Measurements from ENCODE around the gene MAS1. TPM values are rescaled to one million over a fixed set of nuclear protein-coding genes. Genes with fewer than 3 reads are reported as not detected.

The MAS1 gene
- total RNA-seq, 1 experiment from 2014 or later: not detected

DNA sequence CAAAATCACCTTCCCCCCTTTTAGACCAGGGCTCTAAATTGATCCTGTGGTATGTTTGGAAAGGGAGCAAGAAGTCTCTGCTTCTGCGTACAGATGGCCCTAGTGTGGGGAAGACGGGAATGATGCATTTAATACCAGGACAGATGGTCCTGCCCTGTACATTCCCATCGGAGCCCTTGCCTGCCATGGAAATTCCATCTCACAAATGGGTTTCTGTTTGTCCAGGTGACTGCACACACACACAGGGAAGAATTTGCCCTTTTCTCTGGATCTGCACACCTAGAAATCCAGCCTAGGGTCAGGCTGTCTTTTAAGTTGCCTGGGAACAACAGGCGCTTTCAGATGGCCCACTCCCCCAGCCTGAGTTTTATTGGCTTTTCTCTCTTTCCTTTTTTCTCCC lies 1.3 kb downstream of the MAS1 start:
- H3K9me3 Mint-ChIP-seq (ENCODE audit: unreplicated experiment): no peaks in the 10 kb centered on the region
- no peak overlapping the region for H3K4me3 ChIP-seq (ENCODE audit: low read depth, low read length)
- no TSS peak for BruUV-seq (replicated peaks)
- no peaks in the 10 kb centered on the region for H3K27me3 ChIP-seq (replicated peaks; ENCODE audit: control insufficient read depth, insufficient read depth, low read length)
- peaks cover 9% of the 10 kb centered on the region; the same call in 1 of the 2 replicates for H3K4me1 ChIP-seq
- H3K4me1 Mint-ChIP-seq (ENCODE audit: low read depth, unreplicated experiment): peaks cover 11% of the 10 kb centered on the region
- TF ChIP-seq, protein P1, sequence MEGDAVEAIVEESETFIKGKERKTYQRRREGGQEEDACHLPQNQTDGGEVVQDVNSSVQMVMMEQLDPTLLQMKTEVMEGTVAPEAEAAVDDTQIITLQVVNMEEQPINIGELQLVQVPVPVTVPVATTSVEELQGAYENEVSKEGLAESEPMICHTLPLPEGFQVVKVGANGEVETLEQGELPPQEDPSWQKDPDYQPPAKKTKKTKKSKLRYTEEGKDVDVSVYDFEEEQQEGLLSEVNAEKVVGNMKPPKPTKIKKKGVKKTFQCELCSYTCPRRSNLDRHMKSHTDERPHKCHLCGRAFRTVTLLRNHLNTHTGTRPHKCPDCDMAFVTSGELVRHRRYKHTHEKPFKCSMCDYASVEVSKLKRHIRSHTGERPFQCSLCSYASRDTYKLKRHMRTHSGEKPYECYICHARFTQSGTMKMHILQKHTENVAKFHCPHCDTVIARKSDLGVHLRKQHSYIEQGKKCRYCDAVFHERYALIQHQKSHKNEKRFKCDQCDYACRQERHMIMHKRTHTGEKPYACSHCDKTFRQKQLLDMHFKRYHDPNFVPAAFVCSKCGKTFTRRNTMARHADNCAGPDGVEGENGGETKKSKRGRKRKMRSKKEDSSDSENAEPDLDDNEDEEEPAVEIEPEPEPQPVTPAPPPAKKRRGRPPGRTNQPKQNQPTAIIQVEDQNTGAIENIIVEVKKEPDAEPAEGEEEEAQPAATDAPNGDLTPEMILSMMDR (IDR thresholded peaks at IDR 0.05; ENCODE audit: insufficient read depth in 1 of 2, low read depth in 1 of 2, low read length in 1 of 2, severe bottlenecking in 1 of 2, unreplicated experiment in 1 of 2): no peak
- CTCF ChIA-PET: no interaction called here
- POLR2A ChIA-PET: no interaction called here
- H3K4me3 Mint-ChIP-seq (ENCODE audit: unreplicated experiment): no peak overlapping the region
- no peaks in the 10 kb centered on the region for H3K36me3 Mint-ChIP-seq (ENCODE audit: insufficient read depth, unreplicated experiment)
- peaks cover 3% of the 10 kb centered on the region; the same call in 1 of the 2 replicates for H3K9me3 ChIP-seq
- H3K27me3 Mint-ChIP-seq (ENCODE audit: insufficient read depth, unreplicated experiment): peaks cover 21% of the 10 kb centered on the region
- intact Hi-C loops (cut with micrococcal nuclease; ENCODE audit: unreplicated experiment): no loop called here
- DNase-seq: no peak
- H3K27ac Mint-ChIP-seq (ENCODE audit: unreplicated experiment): no peak overlapping the region
- no peaks in the 10 kb centered on the region for H3K36me3 ChIP-seq (ENCODE audit: control insufficient read depth, insufficient read depth, low read length)

DNA sequence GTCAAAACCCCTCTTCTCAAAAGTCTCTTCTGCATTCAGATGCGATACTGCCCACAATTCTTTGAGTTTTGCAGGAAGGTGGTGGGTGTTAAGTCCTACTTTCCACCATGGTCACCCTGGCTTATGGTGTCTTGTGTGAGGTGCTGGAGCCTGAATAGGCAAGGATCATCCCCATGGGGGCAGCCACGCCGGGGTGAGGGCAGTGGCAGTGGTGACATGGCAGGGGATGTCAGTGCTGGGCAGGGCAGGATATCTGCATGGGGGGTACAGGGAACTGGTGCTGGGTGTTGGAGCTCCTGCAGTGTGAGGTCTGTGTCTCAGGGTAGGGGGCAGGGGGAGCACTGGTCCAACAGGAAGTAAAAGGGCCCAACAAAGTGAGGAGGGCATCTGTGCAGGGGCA lies 2.3 kb downstream of the MAS1 start:
- Mint-ChIP-seq H3K9me3 (ENCODE audit: unreplicated experiment) (no peaks in the 10 kb centered on the region), H3K27ac (ENCODE audit: unreplicated experiment) (no peak overlapping the region), H3K4me1 (ENCODE audit: low read depth, unreplicated experiment) (peaks cover 3% of the 10 kb centered on the region), H3K27me3 (ENCODE audit: insufficient read depth, unreplicated experiment) (peaks cover 19% of the 10 kb centered on the region), H3K4me3 (ENCODE audit: unreplicated experiment) (no peak overlapping the region), H3K36me3 (ENCODE audit: insufficient read depth, unreplicated experiment) (no peaks in the 10 kb centered on the region)
- H3K27me3 ChIP-seq (replicated peaks; ENCODE audit: control insufficient read depth, insufficient read depth, low read length): no peaks in the 10 kb centered on the region
- TF ChIP-seq, protein P1 (IDR thresholded peaks at IDR 0.05; ENCODE audit: insufficient read depth in 1 of 2, low read depth in 1 of 2, low read length in 1 of 2, severe bottlenecking in 1 of 2, unreplicated experiment in 1 of 2): no peak
- peaks cover 3% of the 10 kb centered on the region; the same call in 1 of the 2 replicates for H3K4me1 ChIP-seq
- H3K4me3 ChIP-seq (ENCODE audit: low read depth, low read length): no peak overlapping the region
- BruUV-seq (replicated peaks): no TSS peak
- intact Hi-C loops (cut with micrococcal nuclease; ENCODE audit: unreplicated experiment): no loop called here
- CTCF ChIA-PET: no interaction called here
- H3K9me3 ChIP-seq: peaks cover 3% of the 10 kb centered on the region; the same call in 1 of the 2 replicates
- H3K36me3 ChIP-seq (ENCODE audit: control insufficient read depth, insufficient read depth, low read length): no peaks in the 10 kb centered on the region
- no peak for DNase-seq
- POLR2A ChIA-PET: no interaction called here

DNA sequence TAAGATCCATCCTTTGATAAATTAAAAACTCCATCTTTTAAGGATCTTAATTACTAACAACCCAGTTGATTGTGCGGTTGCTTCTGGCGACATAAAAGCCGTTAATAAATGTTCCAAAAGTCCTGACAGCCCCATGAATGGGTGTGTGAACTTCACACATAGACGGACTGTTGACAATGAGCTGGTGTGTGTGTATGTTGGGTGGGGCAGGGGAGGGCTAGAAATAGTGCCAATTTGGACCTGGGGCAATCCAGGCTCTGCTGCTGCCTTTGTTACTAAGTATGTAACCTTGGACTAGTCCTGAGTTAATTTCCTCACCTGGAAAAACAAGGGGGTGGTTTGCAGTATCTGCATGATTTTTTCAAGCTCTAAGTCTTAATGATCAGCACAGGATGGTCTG lies 4.2 kb downstream of the MAS1 start:
- no peak for DNase-seq
- H3K36me3 Mint-ChIP-seq (ENCODE audit: insufficient read depth, unreplicated experiment): no peaks in the 10 kb centered on the region
- POLR2A ChIA-PET: no interaction called here
- Histone ChIP-seq H3K27me3 (replicated peaks; ENCODE audit: control insufficient read depth, insufficient read depth, low read length) (no peaks in the 10 kb centered on the region), H3K4me3 (ENCODE audit: low read depth, low read length) (no peak overlapping the region), H3K36me3 (ENCODE audit: control insufficient read depth, insufficient read depth, low read length) (no peaks in the 10 kb centered on the region), H3K4me1 (no peaks in the 10 kb centered on the region), H3K9me3 (peaks cover 3% of the 10 kb centered on the region; the same call in 1 of the 2 replicates)
- no peaks in the 10 kb centered on the region for H3K9me3 Mint-ChIP-seq (ENCODE audit: unreplicated experiment)
- no TSS peak for BruUV-seq (replicated peaks)
- intact Hi-C loops (cut with micrococcal nuclease; ENCODE audit: unreplicated experiment): no loop called here
- H3K27me3 Mint-ChIP-seq (ENCODE audit: insufficient read depth, unreplicated experiment): peaks cover 21% of the 10 kb centered on the region
- no peaks in the 10 kb centered on the region for H3K4me1 Mint-ChIP-seq (ENCODE audit: low read depth, unreplicated experiment)
- TF ChIP-seq, protein P1 (IDR thresholded peaks at IDR 0.05; ENCODE audit: insufficient read depth in 1 of 2, low read depth in 1 of 2, low read length in 1 of 2, severe bottlenecking in 1 of 2, unreplicated experiment in 1 of 2): no peak
- H3K27ac Mint-ChIP-seq (ENCODE audit: unreplicated experiment): no peak overlapping the region
- H3K4me3 Mint-ChIP-seq (ENCODE audit: unreplicated experiment): no peak overlapping the region
- CTCF ChIA-PET: interaction anchor here (0.6 kb wide), 1 partner anchor 8 kb away, joined by 3 read pairs; no protein-coding TSS in a partner anchor
